Right lung (tissue), 10 donors: Measurements from ENCODE around the gene IKBKG. TPM values are rescaled to one million over a fixed set of nuclear protein-coding genes. Genes with fewer than 3 reads are reported as not detected.
"Not testable (repeated sequence)": the region's sequence is repeated elsewhere in the genome, so short reads cannot be mapped to it uniquely, and the experiment has no call there.

Experiments
- DNase-seq, 2 donors: peaks; one replicate each; pipeline ENCODE4 v3.0.0-alpha.2; 2013
- long read RNA-seq, 8 donors: transcript quantifications; one replicate each; lab custom pipeline, GENCODE V29; 2026
- polyA plus RNA-seq, 5 donors: library from polyadenylated mRNA; unstranded; fragments of 120-200 nt; gene quantifications; one replicate each; pipeline versions ENCODE4 v1.2.1 to v1.2.3, GENCODE V29; 2013; ENCODE audit warnings: inconsistent platforms in 1 of 5, low replicate concordance in 1 of 5; ENCODE audit not compliant: insufficient read length in 5 of 5, insufficient read depth in 1 of 5

The IKBKG gene, protein sequence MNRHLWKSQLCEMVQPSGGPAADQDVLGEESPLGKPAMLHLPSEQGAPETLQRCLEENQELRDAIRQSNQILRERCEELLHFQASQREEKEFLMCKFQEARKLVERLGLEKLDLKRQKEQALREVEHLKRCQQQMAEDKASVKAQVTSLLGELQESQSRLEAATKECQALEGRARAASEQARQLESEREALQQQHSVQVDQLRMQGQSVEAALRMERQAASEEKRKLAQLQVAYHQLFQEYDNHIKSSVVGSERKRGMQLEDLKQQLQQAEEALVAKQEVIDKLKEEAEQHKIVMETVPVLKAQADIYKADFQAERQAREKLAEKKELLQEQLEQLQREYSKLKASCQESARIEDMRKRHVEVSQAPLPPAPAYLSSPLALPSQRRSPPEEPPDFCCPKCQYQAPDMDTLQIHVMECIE
- polyA plus RNA-seq, result 10 to 100 TPM; 14.0 to 18.5 (median 16.7) TPM
- long read RNA-seq, donor 1, transcript IKBKG-206 (10 exons, 2,299 nt), result major isoform, 5 of 5 reads
- long read RNA-seq, donor 1, partial matches to known transcripts, result 0 of 5 reads
- long read RNA-seq, donor 1, other reads (novel, unspliced or antisense), result 0 of 5 reads
- long read RNA-seq, donor 2, partial matches to known transcripts, result 0 of 3 reads
- long read RNA-seq, donor 2, other reads (novel, unspliced or antisense), result 0 of 3 reads
- long read RNA-seq, donor 3, partial matches to known transcripts, result 9 of 15 reads
- long read RNA-seq, donor 3, other reads (novel, unspliced or antisense), result 5 of 15 reads
- long read RNA-seq, donor 4, partial matches to known transcripts, result 22 of 23 reads
- long read RNA-seq, donor 4, other reads (novel, unspliced or antisense), result 0 of 23 reads
- long read RNA-seq, donor 5, transcript IKBKG-206 (10 exons, 2,299 nt), result major isoform, 5 of 30 reads
- long read RNA-seq, donor 5, partial matches to known transcripts, result 24 of 30 reads
- long read RNA-seq, donor 5, other reads (novel, unspliced or antisense), result 0 of 30 reads
- long read RNA-seq, donor 6, transcript IKBKG-206 (10 exons, 2,299 nt), result major isoform, 7 of 17 reads
- long read RNA-seq, donor 6, partial matches to known transcripts, result 0 of 17 reads
- long read RNA-seq, donor 6, other reads (novel, unspliced or antisense), result 10 of 17 reads
- long read RNA-seq, donor 7, transcript IKBKG-206 (10 exons, 2,299 nt), result major isoform, 6 of 7 reads
- long read RNA-seq, donor 7, partial matches to known transcripts, result 0 of 7 reads
- long read RNA-seq, donor 7, other reads (novel, unspliced or antisense), result 0 of 7 reads
- long read RNA-seq, donor 8, partial matches to known transcripts, result 0 of 2 reads
- long read RNA-seq, donor 8, other reads (novel, unspliced or antisense), result 0 of 2 reads

DNA sequence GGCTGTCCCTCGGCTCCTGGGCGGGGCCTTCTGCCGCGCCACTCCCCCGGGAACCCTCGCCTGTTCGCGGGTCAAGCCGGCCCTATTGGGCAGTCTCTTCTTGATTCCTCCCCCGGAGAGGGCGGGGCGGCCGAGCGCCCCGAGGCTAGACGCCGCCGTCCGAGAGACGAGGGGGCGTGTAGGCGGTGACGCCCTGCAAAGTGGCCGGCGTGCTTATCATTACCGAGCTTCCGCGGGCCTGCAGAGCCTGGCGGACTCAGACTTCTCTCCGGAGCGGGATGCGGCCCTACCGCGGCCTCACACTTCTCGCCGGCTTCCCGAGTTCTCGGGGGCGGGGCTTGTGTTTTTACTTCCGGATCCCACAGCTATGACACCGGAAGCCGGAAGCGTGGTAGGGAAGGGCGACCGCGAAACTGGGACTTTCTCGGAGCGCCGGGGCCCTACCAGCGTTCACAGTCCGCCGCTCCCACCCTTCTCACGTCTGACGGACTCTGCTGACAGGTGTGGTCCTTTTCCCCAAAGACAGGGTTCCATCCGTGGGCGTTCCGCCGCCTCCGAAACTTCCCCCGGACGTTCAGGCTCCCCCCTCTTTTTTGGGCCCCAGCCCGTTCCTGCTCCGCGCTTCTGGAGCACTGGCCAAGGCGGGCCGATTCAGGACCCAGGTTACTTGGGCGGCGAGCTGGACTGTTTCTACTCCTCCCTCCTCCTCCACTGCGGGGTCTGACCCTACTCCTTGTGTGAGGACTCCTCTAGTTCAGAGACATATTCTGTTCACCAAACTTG is at the start of gene IKBKG:
IKBKG (plus strand) TSS at position 376 of the 783 bp plus-strand sequence. CDS start 4,383 bp downstream, outside the sequence.
- peak; percentile 91 to 92 for DNase-seq

DNA sequence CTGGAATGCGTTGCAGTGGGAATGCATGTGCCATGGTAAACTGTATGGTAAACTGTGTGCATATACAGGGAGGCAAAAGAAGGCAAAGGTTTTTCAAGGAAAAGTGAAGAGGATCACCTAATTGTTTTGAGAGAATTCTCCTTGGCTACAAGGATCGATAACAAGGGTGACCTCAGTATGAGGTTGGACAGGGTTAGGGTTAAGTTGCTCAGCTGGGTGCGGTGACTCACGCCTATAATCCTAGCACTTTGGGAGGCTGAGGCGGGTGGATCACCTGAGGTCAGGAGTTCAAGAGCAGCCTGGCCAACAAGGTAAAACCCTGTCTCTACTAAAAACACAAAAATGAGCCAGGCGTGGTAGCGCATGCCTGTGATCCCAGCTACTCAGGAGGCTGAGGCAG is 46.0 kb upstream of the IKBKG start:
- DNase-seq, result not testable (repeated sequence)

DNA sequence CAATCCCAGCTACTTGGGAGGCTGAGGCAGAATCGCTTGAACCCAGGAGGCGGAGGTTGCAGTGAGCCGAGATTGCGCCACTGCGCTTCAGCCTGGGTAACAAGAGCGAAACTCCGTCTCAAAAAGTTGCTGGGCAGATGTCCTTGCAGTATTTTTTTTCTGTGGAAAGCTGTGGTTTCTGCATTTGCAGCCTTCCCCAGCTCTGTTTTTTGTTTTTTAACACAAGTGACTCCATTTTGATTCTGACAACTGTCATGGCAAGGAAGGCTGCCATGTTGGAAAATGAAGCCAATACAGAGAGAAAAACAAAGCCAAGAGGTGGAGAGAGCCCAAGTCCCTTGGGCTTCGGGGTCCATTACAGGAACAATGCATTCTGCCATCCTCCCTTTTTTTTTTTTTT is 45.3 kb upstream of the IKBKG start:
- no peak for DNase-seq

DNA sequence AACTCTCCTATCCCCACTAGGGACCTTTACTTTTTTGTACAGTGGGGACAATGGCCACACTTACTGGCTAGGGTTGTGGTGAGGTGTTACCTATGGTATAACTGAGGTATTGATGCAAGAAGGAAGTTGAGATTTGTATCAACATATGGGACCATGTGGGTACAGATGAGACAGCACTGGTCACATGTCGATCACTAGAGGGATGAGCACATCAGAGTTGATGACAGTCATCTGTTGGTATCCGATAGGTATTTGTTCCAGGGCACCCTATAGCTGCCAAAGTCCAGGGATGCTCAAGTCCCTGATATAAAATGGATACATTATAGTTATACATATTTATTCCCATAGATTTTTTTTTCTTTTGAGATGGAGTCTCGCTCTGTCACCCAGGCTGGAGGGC is 44.4 kb upstream of the IKBKG start:
- no peak for DNase-seq

DNA sequence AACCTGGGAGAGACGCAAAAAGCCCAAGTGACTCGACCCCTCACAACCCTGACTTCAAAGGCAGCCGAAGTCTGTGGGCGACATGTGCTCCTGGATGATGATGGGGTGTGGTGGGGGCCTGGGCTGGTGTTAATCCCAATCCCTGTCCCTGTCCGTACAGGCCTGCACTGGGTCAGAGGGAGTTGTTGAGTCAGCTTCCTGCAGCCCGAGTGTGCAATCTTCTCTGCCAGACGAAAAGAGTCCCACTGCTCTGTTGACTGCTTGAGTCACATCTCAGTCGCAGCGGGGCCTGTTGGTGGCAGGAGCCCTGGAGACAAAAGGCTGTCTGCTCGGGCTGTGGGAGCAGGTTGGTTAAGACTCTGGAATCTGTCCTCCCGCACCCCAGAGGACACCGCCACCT is 41.7 kb upstream of the IKBKG start:
- no peak for DNase-seq

DNA sequence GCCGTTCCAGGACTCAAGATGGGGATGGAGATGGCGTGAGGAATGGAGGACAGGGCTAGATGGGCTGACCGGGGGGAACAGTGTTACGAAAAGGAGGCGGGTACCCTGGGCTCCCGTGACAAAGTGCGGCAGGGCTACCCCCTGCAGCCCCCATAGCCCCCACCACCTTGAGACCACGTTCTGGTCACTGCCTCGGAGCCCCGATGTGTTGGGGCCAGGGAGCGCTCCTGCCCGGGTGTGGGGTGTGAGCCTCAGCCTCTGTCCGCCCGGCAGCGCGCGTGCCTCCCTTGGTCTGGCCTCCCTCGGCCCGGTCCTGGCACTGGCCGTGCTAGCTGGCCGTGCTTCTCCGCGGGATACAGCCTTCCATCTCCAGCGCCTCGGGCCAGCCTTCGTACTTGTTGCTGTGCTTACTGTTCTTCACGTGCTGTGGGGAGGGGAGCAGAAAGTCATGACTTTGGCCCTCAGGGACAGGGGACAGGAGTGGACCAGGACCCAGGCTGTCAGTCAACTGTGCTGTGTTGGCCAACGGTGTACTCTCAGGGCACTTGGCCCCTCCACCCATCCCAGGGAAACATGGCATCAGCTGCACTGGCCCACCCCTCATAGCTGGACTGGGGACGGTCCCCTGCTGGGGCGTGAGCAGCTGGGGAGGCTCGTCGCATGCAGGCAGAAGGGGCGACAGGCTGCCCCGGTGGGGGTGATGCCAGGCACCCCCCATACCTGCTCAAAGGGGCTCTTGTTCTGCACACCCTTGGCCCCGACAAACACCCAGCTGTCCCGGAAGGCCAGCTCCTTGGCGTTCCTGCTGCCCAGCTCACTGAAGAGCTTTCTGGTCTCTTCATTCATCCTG is 40.7 kb upstream of the IKBKG start:
- no peak for DNase-seq

DNA sequence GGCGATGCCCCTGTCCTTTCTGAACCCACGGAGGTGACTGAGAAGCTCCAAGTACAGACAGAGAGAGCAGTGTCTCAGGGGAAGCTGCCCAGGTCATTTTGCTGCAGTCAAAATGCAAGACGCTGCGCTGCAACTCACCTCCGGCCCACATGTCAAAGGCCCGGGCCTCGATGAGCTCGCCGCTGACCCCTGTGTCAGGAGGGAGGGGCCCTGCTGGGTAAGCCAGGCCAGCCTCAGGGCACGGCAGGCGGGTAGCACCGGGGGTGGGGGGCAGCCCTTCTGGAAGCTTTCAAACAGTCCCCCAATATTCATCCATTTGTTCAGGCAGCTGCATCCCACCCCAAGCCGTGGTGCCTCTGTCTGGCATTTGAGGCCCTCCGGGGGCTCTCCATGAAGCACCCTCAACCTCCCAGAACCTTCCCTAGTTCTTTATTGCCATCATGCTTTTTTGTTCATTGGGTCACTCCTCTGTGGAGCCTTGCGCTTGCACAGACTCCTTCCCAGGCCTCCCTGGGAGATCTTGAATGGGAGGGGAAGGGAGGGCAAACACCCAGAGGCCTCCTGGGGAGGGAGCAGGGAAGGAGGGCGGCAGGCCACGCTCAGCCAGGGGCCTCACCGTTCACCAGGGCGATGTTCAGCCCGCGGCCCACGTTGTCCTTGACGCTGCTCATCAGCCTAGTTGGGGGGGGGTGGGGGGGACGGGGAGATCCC is 39.6 kb upstream of the IKBKG start:
- DNase-seq, result no peak

DNA sequence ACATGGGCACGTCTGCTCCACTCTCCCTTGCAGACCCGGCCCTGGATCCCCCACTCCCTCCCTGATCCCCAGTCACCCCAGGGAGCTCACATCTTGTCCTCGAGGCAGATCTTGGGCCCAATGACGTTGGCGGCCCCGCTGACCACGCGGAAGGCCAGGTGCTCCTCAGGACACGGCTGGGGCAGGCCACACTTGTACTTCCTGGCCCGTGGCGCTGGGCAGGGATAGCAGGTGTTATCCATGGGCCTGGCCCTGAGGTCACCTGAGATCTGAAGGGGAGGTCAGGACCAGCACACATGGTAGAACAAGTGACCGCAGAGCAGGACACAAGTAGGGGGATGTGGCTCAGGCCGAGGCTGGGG is 39.1 kb upstream of the IKBKG start:
- no peak for DNase-seq

DNA sequence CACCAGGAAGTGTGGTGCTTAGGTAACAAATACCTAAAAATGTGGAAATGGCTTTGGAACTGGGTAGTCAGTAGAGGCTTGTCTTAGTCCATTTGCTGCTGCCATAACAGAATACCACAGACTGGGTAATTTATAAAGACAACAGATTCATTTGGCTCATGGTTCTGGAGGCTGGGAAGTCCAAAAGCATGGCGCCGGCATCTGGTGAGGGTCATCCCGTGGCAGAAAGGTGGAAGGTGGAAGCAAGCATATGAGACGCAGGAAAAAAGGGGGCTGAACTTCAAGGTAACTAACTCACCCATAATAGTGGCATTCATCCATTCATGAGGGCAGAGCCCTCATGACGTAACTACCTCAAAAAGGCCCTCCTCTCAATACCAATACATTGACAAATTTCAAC is 38.0 kb upstream of the IKBKG start:
- DNase-seq, result no peak

DNA sequence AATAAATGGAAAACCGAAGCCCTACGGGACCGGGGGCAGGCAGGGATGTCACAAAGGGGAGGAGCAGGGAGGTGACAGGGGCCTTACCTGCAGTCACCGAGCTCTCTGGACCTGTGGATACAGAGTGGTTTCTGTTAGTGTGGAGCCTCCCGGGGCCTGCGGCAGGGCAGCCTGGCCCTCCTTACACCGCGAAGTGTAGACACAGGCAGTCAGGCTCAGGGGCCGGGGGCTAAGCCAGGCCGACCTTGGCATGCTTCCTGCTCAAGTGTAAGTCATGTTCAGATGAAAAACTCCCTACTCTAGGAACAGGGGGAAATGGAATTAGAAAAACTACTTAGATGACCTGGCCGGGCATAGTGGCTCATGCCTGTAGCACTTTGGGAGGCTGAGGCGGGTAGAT is 35.7 kb upstream of the IKBKG start:
- DNase-seq, result no peak

DNA sequence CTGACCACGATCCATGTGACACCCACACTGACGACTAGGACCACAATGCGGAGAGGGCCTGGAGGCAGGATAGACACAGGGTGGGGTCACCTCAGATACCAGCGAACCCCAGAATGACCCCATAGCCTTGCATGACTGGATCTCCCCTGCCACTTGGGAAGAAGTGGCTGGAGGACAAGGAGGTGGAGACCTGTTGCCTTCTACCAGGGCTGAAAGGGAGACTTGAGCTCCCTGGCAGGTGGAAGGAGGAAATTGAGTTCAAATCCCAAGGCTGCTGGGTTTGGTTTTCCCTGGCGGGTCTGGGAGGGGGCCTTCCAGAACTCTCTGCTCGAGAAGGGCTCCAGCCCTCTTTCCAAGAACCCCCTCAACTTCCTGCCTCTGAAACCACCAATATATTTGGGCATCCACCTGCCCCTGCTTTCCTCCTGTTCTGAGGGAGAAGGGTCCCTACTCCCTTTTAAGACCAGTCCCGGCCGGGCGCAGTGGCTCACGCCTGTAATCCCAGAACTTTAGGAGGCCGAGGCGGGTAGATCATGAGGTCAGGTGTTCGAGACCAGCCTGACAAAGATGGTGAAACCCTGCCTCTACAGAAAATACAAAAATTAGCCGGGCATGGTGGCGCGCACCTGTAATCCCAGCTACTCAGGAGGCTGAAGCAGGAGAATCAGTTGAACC is 34.4 kb upstream of the IKBKG start:
- no peak for DNase-seq

DNA sequence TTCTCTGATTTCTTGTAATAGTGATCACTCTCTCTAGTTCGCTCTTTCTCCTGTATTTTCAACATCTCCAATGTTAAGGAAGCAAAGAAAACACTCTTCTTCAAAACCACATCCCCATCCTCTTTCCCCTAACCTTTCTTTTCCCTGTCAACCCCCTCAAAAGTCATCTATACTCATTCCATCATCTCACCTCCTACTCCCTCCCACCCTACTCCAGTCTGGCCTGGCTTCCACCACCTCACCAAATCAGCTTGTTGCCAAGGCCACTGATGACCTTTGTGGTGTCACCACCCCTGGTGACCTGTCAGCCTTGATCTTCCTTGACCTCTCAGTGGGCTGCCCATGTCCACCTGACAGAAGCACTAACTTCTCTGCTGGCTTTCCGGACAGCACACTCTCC is 33.7 kb upstream of the IKBKG start:
- DNase-seq, result no peak

DNA sequence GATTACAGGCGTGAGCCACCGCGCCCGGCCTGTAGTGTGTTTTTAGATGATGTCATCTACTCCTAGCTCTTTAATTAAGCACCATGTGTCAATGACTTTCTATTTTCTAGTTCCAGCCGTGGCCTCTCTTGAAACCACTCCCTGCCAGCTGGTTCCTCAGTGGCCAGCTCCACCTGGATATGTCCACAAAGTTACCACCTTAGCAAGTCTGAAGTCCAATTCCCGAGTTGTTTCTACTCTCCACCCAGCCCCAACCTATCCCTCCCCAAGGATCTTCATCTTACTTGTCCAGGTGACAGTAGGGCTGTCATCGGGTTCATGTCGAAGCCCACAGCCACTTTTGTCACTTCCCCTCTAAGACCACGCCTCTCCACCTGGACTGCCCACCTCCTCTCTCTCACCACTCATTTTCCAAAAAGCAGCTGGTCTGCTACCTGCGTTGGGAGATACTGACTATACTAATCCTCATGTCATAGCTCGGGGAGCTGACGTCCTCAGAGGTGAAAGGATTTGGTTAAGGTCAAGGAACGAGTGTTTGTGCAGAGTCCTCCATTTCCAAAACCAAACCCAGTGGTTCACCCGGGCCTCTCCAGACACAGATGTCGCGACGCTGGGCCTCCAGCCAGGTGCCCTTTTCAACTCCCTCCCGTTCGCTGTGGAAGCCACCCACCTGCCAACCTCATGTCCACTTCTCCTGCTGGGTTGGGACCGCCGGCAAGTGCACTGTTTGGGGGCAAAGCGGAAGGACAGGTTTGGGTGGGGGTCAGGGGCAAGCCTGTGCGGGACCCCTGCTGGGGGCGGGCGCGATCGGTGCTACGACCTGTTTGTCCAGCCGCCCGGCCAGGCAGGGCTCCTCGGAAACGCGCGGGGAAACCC is 32.1 kb upstream of the IKBKG start:
- DNase-seq, result no peak

DNA sequence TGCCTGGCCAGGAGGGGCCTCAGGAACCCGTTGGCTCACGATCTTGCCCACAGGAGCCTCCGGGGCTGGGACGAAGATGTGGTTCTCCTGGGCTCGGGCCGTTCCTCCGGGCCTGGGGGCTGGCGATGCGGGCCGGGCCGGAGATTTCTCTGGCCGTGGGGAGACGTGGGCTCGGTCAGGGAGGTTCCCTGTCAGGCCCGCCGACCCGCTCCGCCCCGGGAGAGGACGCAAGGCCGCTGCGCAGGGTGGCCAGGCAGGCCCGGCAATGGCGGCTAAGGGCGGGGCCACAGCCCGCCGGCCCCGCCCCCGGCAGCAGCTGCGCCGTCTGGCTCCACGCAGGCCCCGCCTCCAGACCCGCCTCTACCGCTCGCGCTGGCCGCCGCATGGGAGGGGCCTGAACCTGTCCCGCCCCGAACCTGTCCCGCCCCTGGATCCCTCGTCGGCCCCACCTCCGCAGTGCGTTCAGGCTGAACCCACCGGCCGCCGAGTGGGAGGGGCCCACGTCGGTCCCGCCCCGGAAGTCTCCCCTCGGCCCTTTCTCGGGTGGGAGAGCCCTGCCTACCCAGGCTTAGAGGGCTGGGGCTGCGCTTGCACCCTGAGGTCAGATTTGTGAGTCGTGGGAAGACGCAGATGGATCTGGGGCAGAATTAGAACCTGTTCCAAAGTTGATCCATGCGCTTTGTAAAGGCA is 31.3 kb upstream of the IKBKG start, which contains the start of gene FAM3A:
FAM3A (minus strand) TSS at position 267 of the 690 bp plus-strand sequence. CDS start 460 bp downstream, outside the sequence.
- DNase-seq, result peak; percentile 86 to 89

DNA sequence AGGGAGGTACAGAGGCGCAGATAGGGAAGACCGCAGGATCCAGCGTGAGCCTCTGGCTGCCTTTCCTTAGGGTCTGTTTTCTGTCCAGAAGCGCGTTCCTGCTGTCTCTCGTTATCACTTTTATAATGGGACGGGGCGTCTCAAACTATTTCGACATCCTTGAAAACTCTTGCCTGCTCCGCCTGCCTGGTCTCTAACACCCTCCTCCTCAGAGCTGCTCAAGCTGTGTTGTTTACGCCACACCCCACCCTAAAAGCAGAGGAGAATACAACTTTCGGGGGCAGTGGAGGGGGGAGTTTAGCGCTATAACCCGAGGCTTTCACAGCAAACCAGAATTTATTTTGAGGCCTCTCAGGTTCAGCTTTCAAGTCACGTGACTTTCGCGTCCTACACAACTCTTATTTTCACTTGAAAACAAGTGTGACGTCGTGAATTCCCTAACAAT is 30.7 kb upstream of the IKBKG start:
- DNase-seq, result peak; percentile 86 to 91

DNA sequence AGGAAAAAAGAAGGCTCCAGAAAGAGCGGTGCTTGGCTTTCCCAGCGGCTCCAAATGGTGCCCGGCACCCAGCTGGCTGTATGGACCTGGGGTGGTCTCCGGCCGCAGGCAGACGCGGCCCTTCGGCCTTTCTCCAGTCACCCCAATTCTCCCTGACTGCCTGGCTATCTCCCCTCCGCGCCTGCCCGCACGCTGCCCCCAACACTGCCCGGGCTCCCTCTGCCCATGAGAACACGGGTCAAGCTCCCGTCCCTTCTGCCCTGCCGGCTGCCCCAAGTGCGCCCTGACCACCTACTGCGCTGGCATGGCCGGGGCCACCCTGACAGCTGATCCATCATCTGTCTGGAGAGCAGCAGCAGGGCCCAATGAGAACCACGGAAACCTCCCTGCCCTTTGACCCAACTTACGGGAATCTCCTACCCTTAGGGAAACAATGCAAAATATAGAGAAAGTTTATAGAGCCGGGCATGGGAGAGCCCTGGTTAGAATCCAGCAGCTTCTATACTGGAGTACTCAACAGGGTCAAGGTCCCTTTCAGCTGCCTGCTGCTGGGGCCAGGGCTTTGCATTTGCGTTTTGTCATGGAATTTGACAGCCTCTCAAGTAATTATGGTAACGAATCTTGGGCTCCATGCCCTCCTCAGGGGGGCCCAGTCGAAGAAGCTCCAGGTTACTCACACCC is 30.2 kb upstream of the IKBKG start:
- DNase-seq, result peak in 1 of 2 donors; percentile 50
